Stomach (tissue), 9 donors: Measurements from ENCODE around the gene TOP3B. TPM values are rescaled to one million over a fixed set of nuclear protein-coding genes. Genes with fewer than 3 reads are reported as not detected.

Source experiments
- DNase-seq, 2 donors: peaks; one replicate each; pipeline versions ENCODE4 v3.0.0 to v3.0.0-alpha.2; 2013 to 2019
- H3K27ac ChIP-seq, 5 donors: fragments of 200-600 bp in 4 of 5; sonication (generic) in 4 of 5; one replicate each; pipeline ENCODE4 v1.5.1; 2013 to 2019; ENCODE audit warnings: mild to moderate bottlenecking in 1 of 5, moderate library complexity in 1 of 5
- H3K27me3 ChIP-seq, 3 donors: fragments of 200-600 bp; sonication (generic); one replicate each; pipeline ENCODE4 v1.5.1; 2017 to 2019; ENCODE audit warnings: mixed run types in 1 of 3
- H3K36me3 ChIP-seq, 4 donors: fragments of 200-600 bp; sonication (generic); 1 replicate in 3 of 4; 2 replicates in 1 of 4; pipeline ENCODE4 v1.5.1; 2016 to 2019
- H3K4me1 ChIP-seq, 4 donors: fragments of 200-600 bp; sonication (generic); one replicate each; pipeline ENCODE4 v1.5.1; 2016 to 2019
- H3K4me3 ChIP-seq, 4 donors: fragments of 200-600 bp; sonication (generic) in 3 of 4; one replicate each; pipeline ENCODE4 v1.5.1; 2016 to 2019; ENCODE audit warnings: mild to moderate bottlenecking in 1 of 4
- H3K9me3 ChIP-seq, 4 donors: fragments of 200-600 bp; sonication (generic); one replicate each; pipeline ENCODE4 v1.5.1; 2016 to 2019
- EP300 ChIP-seq: sonication (generic); formaldehyde crosslinking; IDR thresholded peaks from one replicate; pipeline ENCODE4 v1.6.1; 2017; ENCODE audit warnings: antibody characterized with exemption
- POLR2A ChIP-seq, 4 donors: fragments of 450-650 bp; IDR thresholded peaks; one replicate each; pipeline ENCODE4 v1.6.1; 2016; ENCODE audit warnings: antibody characterized with exemption in 4 of 4, control low read depth in 2 of 4, mild to moderate bottlenecking in 1 of 4, moderate library complexity in 1 of 4
- POLR2AphosphoS5 ChIP-seq, 3 donors: sonication (generic); formaldehyde crosslinking; IDR thresholded peaks; one replicate each; pipeline ENCODE4 v1.6.1; 2016; ENCODE audit warnings: antibody characterized with exemption in 3 of 3
- WGBS, 5 donors: extraction: QIAGEN DNeasy Blood & Tissue Kit in 3 of 5; methylation state at CpG; one replicate each; pipeline versions ENCODE4 v1.1.5 to v1.1.7; 2013 to 2018; 5-methylcytosine and 5-hydroxymethylcytosine counted together
- intact Hi-C: fragments of 100-400 bp; cut with DNase I; formaldehyde crosslinking; loops from one replicate; pipeline ENCODE4 v1.15.1; 2023; ENCODE audit warnings: low total_unique reads
- polyA plus RNA-seq, 3 donors: library from polyadenylated mRNA; stranded (reverse); fragments of 200-250 nt; gene quantifications; one replicate each; pipeline ENCODE4 v1.2.3, GENCODE V29; 2013
- total RNA-seq, 5 donors: library from RNA; depleted of rRNA; stranded (reverse); fragments of >200 nt; gene quantifications; one replicate each; pipeline versions ENCODE4 v1.1.0 to v1.2.3, GENCODE V29; 2014 to 2016
- TF ChIP-seq, protein P1 (sequence below), 7 experiments: fragments of 450-650 bp in 4 of 7; fragments of 200-600 bp in 3 of 7; sonication (generic) in 3 of 7; IDR thresholded peaks; one replicate each; pipeline ENCODE4 v1.5.1; 2016 to 2019; ENCODE audit warnings: antibody characterized with exemption in 7 of 7, control low read depth in 2 of 7, mild to moderate bottlenecking in 1 of 7
- donor health status: healthy with polysubstance abuse.
- donor health status: Bipolar disorder and iron deficiency.
- donor health status: healthy.

The TOP3B gene
- total and polyA plus RNA-seq, 8 donors = 3.8 to 509 (median 25.6) TPM

DNA sequence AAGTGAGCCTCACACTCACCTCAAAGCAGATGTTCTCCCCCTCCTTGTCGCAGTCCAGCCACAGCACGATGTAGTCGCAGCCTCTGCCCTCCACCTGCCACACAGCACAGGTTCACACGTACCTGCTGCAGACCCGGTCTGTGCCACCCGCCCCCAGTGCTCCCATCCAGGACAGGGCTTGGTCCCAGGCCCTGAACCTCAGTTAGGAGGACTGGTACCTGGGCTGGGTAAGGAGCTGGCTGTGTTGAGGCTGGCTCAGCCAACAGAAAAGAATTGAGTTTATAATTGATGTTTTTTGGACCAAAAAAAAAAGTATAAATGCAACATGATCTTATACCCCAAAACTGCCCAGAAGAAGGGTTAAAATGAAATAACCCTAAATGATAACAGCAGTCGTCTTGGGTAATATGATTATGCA lies 10.7 kb downstream of the TOP3B start:
- DNase-seq = no peak
- H3K36me3 ChIP-seq = peaks cover 74 to 95% (median 92%) of the 10 kb centered on the region in 4 donors
- intact Hi-C loops = no loop called here

DNA sequence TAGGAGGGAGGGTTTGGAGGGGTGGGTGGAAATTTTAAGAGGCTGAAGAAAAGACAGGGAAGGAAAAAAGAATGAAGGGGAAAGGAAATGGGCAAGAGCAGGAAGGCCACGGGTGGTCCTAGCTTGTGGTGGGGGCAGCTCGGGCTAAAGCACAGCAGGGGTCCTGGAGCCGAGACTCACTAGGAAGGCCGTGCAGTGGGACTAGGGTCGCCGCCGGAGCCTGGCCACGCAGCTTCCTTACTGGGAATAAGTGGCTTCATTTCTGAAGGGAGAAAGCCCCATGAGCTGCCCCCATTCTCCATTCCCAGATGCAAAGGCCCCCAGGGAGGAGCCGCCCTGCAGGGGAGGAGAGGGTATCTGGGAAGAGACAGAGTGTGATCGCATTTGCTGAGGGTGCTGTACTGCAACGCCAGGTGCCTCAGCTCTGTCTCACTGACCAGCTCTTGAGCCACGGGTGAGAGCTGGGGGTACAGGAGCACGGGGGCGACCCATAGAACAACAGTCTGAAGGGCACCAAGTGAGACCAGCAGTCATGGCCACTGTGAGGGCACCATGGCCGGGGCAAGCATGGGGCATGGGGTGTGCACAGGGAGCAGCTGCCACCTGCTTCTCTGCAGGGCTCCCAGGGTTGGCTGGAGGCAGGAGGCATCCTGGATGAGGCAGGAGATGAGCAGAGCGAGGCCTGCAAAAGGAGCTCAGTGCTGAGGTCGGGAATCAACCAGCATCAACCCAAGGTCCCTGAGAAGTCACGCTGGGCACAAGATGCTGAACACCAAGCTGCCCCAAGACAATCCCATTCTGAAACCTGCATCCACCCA lies 11.6 kb downstream of the TOP3B start:
- peaks cover 82 to 100% (median 99%) of the 10 kb centered on the region in 4 donors for H3K36me3 ChIP-seq
- DNase-seq = no peak
- TF ChIP-seq EP300 = no peak
- TF ChIP-seq, protein P1, sequence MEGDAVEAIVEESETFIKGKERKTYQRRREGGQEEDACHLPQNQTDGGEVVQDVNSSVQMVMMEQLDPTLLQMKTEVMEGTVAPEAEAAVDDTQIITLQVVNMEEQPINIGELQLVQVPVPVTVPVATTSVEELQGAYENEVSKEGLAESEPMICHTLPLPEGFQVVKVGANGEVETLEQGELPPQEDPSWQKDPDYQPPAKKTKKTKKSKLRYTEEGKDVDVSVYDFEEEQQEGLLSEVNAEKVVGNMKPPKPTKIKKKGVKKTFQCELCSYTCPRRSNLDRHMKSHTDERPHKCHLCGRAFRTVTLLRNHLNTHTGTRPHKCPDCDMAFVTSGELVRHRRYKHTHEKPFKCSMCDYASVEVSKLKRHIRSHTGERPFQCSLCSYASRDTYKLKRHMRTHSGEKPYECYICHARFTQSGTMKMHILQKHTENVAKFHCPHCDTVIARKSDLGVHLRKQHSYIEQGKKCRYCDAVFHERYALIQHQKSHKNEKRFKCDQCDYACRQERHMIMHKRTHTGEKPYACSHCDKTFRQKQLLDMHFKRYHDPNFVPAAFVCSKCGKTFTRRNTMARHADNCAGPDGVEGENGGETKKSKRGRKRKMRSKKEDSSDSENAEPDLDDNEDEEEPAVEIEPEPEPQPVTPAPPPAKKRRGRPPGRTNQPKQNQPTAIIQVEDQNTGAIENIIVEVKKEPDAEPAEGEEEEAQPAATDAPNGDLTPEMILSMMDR (IDR thresholded peaks at IDR 0.05) = no peak
- no peak for TF ChIP-seq POLR2A (IDR thresholded peaks at IDR 0.05)
- no peak for TF ChIP-seq POLR2AphosphoS5 (IDR thresholded peaks at IDR 0.05)
- no peaks in the 10 kb centered on the region for H3K27me3 ChIP-seq
- no peak overlapping the region for H3K4me3 ChIP-seq
- H3K4me1 ChIP-seq = no peaks in the 10 kb centered on the region
- 91 to 98% (median 95%) methylated on average over 14 to 18 of the region's 18 CpGs for WGBS, 5 donors
- intact Hi-C loops = no loop called here
- H3K9me3 ChIP-seq = no peaks in the 10 kb centered on the region
- H3K27ac ChIP-seq = no peak overlapping the region

More for the DNA sequence above, 10.7 kb downstream of the TOP3B start:
- 87 to 95% (median 93%) methylated on average over 7 of the region's 7 CpGs for whole genome bisulfite sequencing, 5 donors
- Histone ChIP-seq H3K9me3 (no peaks in the 10 kb centered on the region), H3K27me3 (no peaks in the 10 kb centered on the region), H3K27ac (no peak overlapping the region), H3K4me3 (no peak overlapping the region), H3K4me1 (no peaks in the 10 kb centered on the region)
- TF ChIP-seq, protein P1 (IDR thresholded peaks at IDR 0.05) = no peak
- TF ChIP-seq POLR2A (IDR thresholded peaks at IDR 0.05) = no peak
- TF ChIP-seq EP300 = no peak
- TF ChIP-seq POLR2AphosphoS5 (IDR thresholded peaks at IDR 0.05) = no peak

DNA sequence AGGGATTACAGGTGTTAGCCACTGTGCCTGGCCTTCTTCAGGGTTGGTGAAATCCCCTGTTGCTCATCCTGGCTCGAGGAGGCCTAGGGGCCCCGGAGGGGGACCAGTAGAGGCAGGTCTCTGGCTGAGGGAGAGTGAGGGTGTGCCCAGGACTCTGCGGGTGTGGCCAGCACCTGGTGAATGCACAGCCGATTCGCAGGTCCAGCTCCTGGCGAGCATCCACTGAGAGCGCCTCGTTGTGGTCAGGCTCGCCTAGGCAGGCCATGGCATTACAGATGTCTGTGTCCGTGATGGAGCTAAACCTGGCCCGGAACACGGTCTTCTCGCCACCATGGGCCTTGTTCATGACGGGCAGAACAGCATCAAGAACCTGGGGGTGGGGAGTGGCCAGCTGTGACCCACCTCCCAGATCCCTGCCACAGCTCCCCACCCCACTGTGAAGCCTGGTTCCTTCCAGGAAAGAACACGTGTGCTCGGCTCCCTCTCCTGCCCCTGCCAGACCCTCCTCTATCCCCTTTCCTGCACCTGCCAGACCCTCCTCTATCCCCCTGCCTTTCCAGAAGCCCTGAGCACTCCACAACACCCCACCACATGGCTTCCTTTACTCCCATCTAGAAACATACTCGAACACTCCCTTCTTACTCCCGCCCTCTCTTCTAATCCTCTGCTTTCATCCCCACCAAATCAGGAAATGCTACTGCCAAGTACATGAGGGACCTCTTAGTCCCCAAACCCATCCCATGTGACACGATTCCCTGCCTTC lies 12.4 kb downstream of the TOP3B start:
- no peak for DNase-seq
- H3K9me3 ChIP-seq = no peaks in the 10 kb centered on the region
- TF ChIP-seq, protein P1 (IDR thresholded peaks at IDR 0.05) = no peak
- TF ChIP-seq POLR2A (IDR thresholded peaks at IDR 0.05) (no peak), EP300 (no peak), POLR2AphosphoS5 (IDR thresholded peaks at IDR 0.05) (no peak)
- H3K27me3 ChIP-seq = no peaks in the 10 kb centered on the region
- peaks cover 82 to 100% (median 100%) of the 10 kb centered on the region in 4 donors for H3K36me3 ChIP-seq
- 86 to 92% (median 89%) methylated on average over 13 to 19 of the region's 19 CpGs for WGBS, 5 donors
- H3K4me3 ChIP-seq = no peak overlapping the region
- intact Hi-C loops = no loop called here
- no peaks in the 10 kb centered on the region for H3K4me1 ChIP-seq
- no peak overlapping the region for H3K27ac ChIP-seq

DNA sequence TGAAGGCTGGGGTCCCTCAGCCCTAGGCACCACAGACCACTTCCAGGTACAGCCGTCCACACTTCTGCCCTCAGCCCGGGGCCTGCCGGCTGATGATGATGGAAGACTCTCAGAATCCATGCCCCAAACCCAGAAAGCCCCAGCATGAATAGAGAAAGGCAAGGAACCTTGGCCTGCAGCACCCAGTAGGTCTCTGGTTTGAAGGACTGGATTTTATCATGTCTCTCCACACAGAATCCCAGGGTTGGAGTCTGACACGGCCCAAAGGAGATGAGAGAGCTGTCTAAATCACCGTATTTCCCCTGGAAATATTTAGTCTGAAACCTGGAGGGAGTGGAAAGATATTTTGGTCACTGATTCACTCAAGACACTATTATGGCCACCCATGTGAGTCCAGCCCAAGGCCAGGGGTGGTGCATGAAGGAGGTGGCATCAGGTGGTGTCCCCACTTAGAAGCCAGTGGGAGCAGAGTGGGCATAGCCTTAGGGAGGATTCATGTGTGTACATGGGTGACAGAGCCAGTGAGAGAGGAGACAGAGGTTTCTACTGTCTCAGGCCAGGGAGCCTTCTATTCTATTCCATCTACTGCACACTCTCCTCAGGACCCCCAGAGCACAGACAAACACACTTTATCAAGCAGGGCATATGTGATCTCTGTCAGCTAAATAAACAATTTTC lies 14.0 kb downstream of the TOP3B start:
- intact Hi-C loops = no loop called here
- peaks cover 83 to 100% (median 100%) of the 10 kb centered on the region in 4 donors for H3K36me3 ChIP-seq
- no peaks in the 10 kb centered on the region for H3K4me1 ChIP-seq
- no peaks in the 10 kb centered on the region for H3K27me3 ChIP-seq
- WGBS, 5 donors = 92 to 98% (median 94%) methylated on average over 5 of the region's 5 CpGs
- H3K9me3 ChIP-seq = no peaks in the 10 kb centered on the region
- H3K4me3 ChIP-seq = no peak overlapping the region
- no peak for TF ChIP-seq POLR2AphosphoS5 (IDR thresholded peaks at IDR 0.05)
- TF ChIP-seq POLR2A (IDR thresholded peaks at IDR 0.05) = no peak
- TF ChIP-seq, protein P1 (IDR thresholded peaks at IDR 0.05) = no peak
- TF ChIP-seq EP300 = no peak
- H3K27ac ChIP-seq = no peak overlapping the region
- no peak for DNase-seq
